K562 (cell line): Measurements from ENCODE around the gene SMG5. TPM values are rescaled to one million over a fixed set of nuclear protein-coding genes. Genes with fewer than 3 reads are reported as not detected.
"Not testable (repeated sequence)": the region's sequence is repeated elsewhere in the genome, so short reads cannot be mapped to it uniquely, and the experiment has no call there.

Experiments used
- ATAC-seq: fragments of 200-7000 bp; cut with Tn5 transposase; 3 replicates; pipeline ENCODE4 v1.9.1; 2020; ENCODE audit warnings: moderate library complexity
- BruUV-seq: library from RNA; stranded (reverse); fragments of 400-500 nt; replicated peaks from 2 replicates; lab custom pipeline; 2021; lab: Mats Ljungman, UMichigan
- CTCF ChIA-PET: fragments of 300-600 bp; formaldehyde crosslinking; extraction: SDS; loops from one replicate; lab custom pipeline; 2021; ENCODE audit warnings: low intra/inter-chr PET ratio; lab: Yijun Ruan, JAX
- POLR2A ChIA-PET: fragments of 300-600, 350-650 bp; sonication (Branson Sonifier 250); formaldehyde crosslinking; extraction: SDS; loops from one replicate; lab custom pipeline; 2021; ENCODE audit warnings: antibody characterized with exemption, inconsistent platforms; lab: Yijun Ruan, JAX
- DNase-seq, 4 experiments: peaks; one replicate each; pipeline versions ENCODE4 v3.0.0 to v3.0.0-alpha.2; 2011 to 2018; ENCODE audit warnings: low spot score in 3 of 4, mixed read lengths in 3 of 4; ENCODE audit errors: extremely low read depth in 1 of 4
- FAIRE-seq: peaks from 2 replicates; lab custom pipeline; 2011; peaks lifted over from hg19 to GRCh38; lab: Jason Lieb, UNC
- H2AFZ ChIP-seq: 2 replicates; pipeline ENCODE4 v1.6.0; 2011; ENCODE audit warnings: low read depth, low read length, control low read depth, inconsistent platforms
- H3K27ac ChIP-seq: fragments of 200-600 bp; 3 replicates; pipeline ENCODE4 v1.8.0; 2011; ENCODE audit warnings: low read depth, mild to moderate bottlenecking, control low read depth, inconsistent platforms, low read length, moderate library complexity, mixed read lengths; ENCODE audit errors: extremely low read depth
- H3K27me3 ChIP-seq, 2 experiments: fragments of 300-600 bp in 1 of 2; 2 replicates in 1 of 2; 3 replicates in 1 of 2; pipeline versions ENCODE4 v1.6.0 to v1.8.0; 2011; ENCODE audit warnings: inconsistent platforms in 2 of 2, low read length in 2 of 2, mild to moderate bottlenecking in 1 of 2, mixed read lengths in 1 of 2, moderate library complexity in 1 of 2; ENCODE audit not compliant: control insufficient read depth in 2 of 2, insufficient read depth in 2 of 2
- H3K36me3 ChIP-seq: fragments of 300-600 bp; 3 replicates; pipeline ENCODE4 v1.8.0; 2011; ENCODE audit warnings: mild to moderate bottlenecking, low read length, inconsistent platforms; ENCODE audit not compliant: control insufficient read depth, insufficient read depth
- H3K4me1 ChIP-seq, 2 experiments: fragments of 200-600 bp in 1 of 2; replicated peaks in 1 of 2; 2 replicates in 1 of 2; 3 replicates in 1 of 2; pipeline versions ENCODE4 v1.5.1 to v1.8.0; 2011; ENCODE audit warnings: inconsistent platforms in 2 of 2, low read length in 2 of 2, mild to moderate bottlenecking in 1 of 2, mixed read lengths in 1 of 2, moderate library complexity in 1 of 2; ENCODE audit not compliant: control insufficient read depth in 2 of 2, insufficient read depth in 2 of 2
- H3K4me2 ChIP-seq: 2 replicates; pipeline ENCODE4 v1.6.1; 2011; ENCODE audit warnings: low read length, control low read depth, inconsistent platforms, mixed read lengths; ENCODE audit not compliant: insufficient read depth
- H3K4me3 ChIP-seq: fragments of 200-600 bp; sonication (generic), shearing (Covaris generic); 2 replicates; pipeline ENCODE4 v1.5.1; 2016; ENCODE audit warnings: control low read depth, inconsistent platforms
- H3K79me2 ChIP-seq: fragments of 200-600 bp; 3 replicates; pipeline ENCODE4 v1.8.0; 2011; ENCODE audit warnings: low read length, inconsistent platforms; ENCODE audit not compliant: control insufficient read depth, insufficient read depth
- H3K9ac ChIP-seq, 2 experiments: 2 replicates each; pipeline versions ENCODE4 v1.6.0 to v1.6.1; 2011; ENCODE audit warnings: low read depth in 2 of 2, low read length in 2 of 2, control low read depth in 1 of 2, inconsistent platforms in 1 of 2, mild to moderate bottlenecking in 1 of 2, mixed read lengths in 1 of 2; ENCODE audit not compliant: insufficient read depth in 1 of 2
- H3K9me1 ChIP-seq: one replicate; pipeline ENCODE4 v1.6.0; 2011; ENCODE audit warnings: inconsistent platforms, mild to moderate bottlenecking, low read length, moderate library complexity; ENCODE audit not compliant: control insufficient read depth, insufficient read depth
- H3K9me3 ChIP-seq: replicated peaks from 2 replicates; pipeline ENCODE4 v1.5.1; 2011; ENCODE audit warnings: low read depth, low read length, inconsistent platforms; ENCODE audit not compliant: control insufficient read depth, insufficient read depth
- H4K20me1 ChIP-seq: replicated peaks from 2 replicates; pipeline ENCODE4 v1.6.1; 2011; ENCODE audit warnings: low read length, inconsistent platforms, mixed read lengths; ENCODE audit not compliant: control insufficient read depth, insufficient read depth
- POLR2G ChIP-seq: fragments of 200-400 bp; formaldehyde crosslinking; IDR thresholded peaks from 2 replicates; pipeline ENCODE4 v1.6.1; 2017; ENCODE audit warnings: low read depth, mild to moderate bottlenecking, antibody characterized with exemption, low read length, moderate library complexity
- RBFOX2 ChIP-seq: fragments of 200-400 bp; formaldehyde crosslinking; IDR thresholded peaks from 2 replicates; pipeline ENCODE4 v1.6.1; 2017; ENCODE audit warnings: low read depth, mild to moderate bottlenecking, low read length, moderate library complexity
- RBM25 ChIP-seq: fragments of 200-400 bp; formaldehyde crosslinking; IDR thresholded peaks from 2 replicates; pipeline ENCODE4 v1.6.1; 2018; ENCODE audit warnings: low read length, low read depth, moderate library complexity; ENCODE audit not compliant: severe bottlenecking
- ZNF146 ChIP-seq: IDR thresholded peaks from one replicate; pipeline ENCODE4 v1.6.1; 2018; ENCODE audit warnings: missing compliant biosample characterization; ENCODE audit not compliant: unreplicated experiment
- WGBS: fragments of 100-300 bp; shearing (Covaris generic); methylation state at CpG from one replicate; pipeline ENCODE4 v1.1.6; 2016; ENCODE audit warnings: low coverage, mixed read lengths; ENCODE audit not compliant: insufficient coverage; ENCODE audit errors: missing lambda C conversion rate; 5-methylcytosine and 5-hydroxymethylcytosine counted together
- in situ Hi-C: fragments of 300-500 bp; cut with MboI; formaldehyde crosslinking; loops from 4 replicates; pipeline ENCODE4 v1.15.0; 2018; ENCODE audit warnings: inconsistent platforms, mixed read lengths
- intact Hi-C: fragments of 100-400 bp; cut with micrococcal nuclease; formaldehyde crosslinking; loops from 2 replicates; pipeline ENCODE4 v1.14.2; 2022
- polyA plus RNA-seq, 8 experiments: library from polyadenylated mRNA; depleted of rRNA in 4 of 8; stranded (reverse) in 5 of 8; unstranded in 3 of 8; fragments of >200 nt; fragmentation: Nextera tagmentation in 2 of 8; fragmentation: Illumina TruSeq in 1 of 8; extraction: Ambion mirVana in 2 of 8; extraction: Trizol in 1 of 8; gene quantifications; 2 replicates each; pipeline versions ENCODE4 v1.2.1 to v1.2.3, GENCODE V29; 2011 to 2014; ENCODE audit warnings: inconsistent platforms in 1 of 8, missing spikeins in 1 of 8
- total RNA-seq, 7 experiments: library from RNA; depleted of rRNA in 6 of 7; stranded (reverse); fragments of >200 nt in 6 of 7; fragmentation: Illumina TruSeq in 2 of 7; extraction: Trizol in 2 of 7; gene quantifications; 2 replicates each; pipeline versions ENCODE4 v1.2.1 to v1.2.3, GENCODE V29; 2011 to 2021; ENCODE audit warnings: low replicate concordance in 1 of 7

The SMG5 gene
- total and polyA plus RNA-seq, 9 of the 15 experiments (the other 6 are each of a cell fraction or from before 2014, with no cell fraction given), result 1.4 to 85.9 (median 53.0) TPM

DNA sequence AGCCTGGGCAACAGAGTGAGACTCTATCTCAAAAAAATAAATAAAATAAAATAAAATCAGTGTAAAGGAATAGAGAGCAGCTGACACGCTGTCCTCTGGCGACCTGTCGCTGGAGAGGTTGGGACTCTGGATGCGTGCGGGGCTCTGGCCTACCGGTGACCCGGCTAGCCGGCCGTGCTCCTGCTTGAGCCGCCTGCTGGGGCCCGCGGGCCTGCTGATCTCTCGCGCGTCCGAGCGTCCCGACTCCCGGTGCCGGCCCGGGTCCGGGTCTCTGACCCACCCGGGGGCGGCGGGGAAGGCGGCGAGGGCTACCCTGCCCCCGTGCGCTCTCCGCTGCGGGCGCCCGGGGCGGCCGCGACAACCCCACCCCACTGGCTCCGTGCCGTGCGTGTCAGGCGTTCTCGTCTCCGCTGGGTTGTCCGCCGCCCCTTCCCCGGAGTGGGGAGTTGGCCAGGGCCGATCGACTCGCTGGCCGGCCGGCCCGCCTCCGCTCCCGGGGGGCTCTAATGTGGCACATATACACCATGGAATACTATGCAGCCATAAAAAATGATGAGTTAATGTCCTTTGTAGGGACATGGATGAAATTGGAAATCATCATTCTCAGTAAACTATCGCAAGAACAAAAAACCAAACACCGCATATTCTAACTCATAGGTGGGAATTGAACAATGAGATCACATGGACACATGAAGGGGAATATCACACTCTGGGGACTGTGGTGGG, 66.1 kb downstream of the SMG5 start:
- H3K4me3 ChIP-seq, H2AFZ ChIP-seq, H3K27me3 ChIP-seq, H3K9me1 ChIP-seq, BruUV-seq, H3K9ac ChIP-seq, H3K9me3 ChIP-seq, in situ Hi-C loops, H3K4me2 ChIP-seq, CTCF ChIA-PET, intact Hi-C loops, ATAC-seq, H3K27ac ChIP-seq, H4K20me1 ChIP-seq, POLR2A ChIA-PET, DNase-seq: not testable (repeated sequence)
- Histone ChIP-seq H3K36me3 (peaks cover 34% of the 10 kb centered on the region; the same call in 2 of the 3 replicates), H3K4me1 (peaks cover 11 to 17% of the 10 kb centered on the region in 2 experiments; a peak in 4 of 5 replicates), H3K79me2 (peaks cover 31% of the 10 kb centered on the region)
- peak; percentile 100 for FAIRE-seq
- TF ChIP-seq POLR2G (0 out of 2 replicates have a peak, but pooled peaks have one; percentile 25), ZNF146 (peak; percentile 20), RBFOX2 (peak; percentile 16; the same call in 1 of the 2 replicates), RBM25 (peak; percentile 45)
- 88% methylated on average over 22 of the region's 55 CpGs for WGBS
